Right hindlimb (tissue), 1 donor: ENCODE measurements around the gene CNOT2.
"Not testable (repeated sequence)": the region's sequence is repeated elsewhere in the genome, so short reads cannot be mapped to it uniquely, and the experiment has no call there.

Experiments
- DNase-seq: peaks from one replicate; pipeline ENCODE4 v3.0.0-alpha.2; 2018

Gene CNOT2

DNA sequence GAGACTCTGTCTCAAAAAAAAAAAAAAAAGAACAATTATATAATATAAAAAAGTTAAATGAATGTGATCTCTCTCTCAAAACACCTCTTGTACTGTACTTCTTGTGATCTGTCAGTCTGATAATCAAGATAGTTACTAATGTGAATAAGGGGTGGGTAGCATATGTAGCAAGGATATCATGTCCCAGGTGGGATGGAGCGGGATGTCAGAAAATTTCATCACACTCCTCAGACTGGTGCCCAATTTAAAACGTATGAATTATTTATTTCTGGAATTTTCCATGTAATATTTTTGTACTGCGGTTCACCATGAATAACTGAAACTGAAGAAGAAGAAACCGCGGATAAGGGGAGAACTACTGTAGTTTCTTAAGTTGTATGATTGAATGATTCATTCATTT, 11.0 kb downstream of the CNOT2 start:
- no peak for DNase-seq

DNA sequence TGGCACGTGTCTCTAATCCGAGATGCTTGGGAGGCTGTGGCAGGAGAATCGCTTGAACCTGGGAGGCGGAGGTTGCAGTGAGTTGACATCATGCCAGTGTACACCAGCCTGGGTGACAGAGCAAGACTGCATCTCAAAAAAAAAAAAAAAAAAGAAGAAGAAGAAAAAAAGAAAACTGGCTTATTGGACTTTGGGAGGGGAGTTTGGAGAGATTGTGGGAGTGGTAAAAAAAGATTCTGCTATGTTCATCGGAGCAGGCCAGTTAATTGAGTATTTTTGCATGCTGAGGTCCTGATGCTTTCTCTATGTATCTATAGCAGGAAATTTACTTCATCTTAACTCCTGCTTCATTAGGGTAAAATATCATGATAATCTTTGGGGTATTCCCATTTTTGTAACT, 11.6 kb downstream of the CNOT2 start:
- DNase-seq, result no peak

DNA sequence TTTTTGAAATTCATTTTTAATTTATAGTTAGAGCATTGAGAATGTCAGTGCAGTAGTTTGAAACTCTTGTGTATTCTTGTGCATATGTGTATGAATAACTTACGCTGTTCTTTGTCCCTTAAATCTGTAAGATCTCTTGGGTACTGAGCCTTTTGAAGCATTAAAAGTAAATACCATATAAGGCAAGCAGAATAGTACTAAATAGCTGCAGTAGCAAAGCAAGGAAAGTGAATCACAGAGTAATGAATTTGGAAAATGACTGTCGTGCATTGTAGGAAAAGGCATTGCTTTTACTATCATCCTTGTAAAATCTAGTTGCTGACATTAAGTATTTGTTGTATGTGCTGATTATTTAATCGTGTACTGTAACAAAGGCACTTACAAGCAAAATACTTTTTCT, 12.1 kb downstream of the CNOT2 start:
- no peak for DNase-seq

DNA sequence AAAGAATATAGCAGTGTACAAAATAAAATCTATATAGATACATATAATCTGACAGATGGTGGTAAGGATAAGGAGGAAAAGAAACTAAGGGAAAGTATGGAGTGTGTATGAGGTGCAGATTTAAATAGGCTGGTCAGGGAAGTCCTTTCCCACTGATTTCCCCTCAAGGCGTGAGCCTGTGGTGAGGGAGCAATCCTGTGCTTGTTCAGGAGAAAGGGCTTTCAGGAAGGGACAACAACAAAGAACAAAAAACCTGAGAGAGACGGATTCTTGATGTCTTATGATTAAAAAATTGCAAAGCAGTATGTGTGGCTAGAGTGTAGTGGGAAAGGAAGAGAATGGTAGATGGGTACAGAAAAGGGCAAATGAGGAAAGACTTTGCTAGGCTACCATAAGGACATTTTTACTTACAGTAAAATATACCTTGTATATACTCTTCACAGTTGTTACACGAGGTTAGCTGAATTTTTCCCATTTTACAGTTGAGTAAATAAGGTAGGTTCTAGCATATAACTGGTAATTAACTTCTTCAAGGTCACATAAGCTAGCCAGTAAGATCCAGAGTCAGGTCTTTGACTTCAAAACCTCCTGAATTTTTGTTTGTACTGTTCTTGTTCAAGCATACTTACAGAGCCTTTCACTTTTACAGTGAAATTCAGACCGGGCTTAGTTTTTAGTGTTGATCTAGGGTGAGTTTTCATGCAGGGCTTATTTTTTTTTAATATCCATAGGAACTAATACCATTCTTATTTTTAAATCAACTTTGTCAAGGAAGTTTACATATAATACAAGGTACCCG, 15.6 kb downstream of the CNOT2 start:
- DNase-seq, result no peak

DNA sequence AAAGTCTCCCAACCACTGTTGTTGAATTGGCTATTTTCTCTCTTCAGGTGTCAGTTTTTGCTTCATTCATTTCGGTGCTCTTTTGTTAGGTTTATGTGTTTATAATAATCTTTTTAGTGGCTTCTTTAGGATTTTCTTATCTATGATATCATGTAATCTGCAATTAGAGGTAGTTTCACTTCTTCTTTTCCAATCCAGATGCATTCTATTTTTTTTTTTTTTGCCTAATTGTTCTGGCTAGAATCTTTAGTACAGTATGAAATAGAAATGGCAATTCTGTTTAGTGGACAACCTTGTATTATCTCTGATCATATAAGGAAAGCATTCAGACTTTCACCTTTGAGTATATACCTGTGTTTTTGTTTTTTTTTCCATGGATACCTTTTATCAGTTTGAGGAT, 17.4 kb downstream of the CNOT2 start:
- no peak for DNase-seq

DNA sequence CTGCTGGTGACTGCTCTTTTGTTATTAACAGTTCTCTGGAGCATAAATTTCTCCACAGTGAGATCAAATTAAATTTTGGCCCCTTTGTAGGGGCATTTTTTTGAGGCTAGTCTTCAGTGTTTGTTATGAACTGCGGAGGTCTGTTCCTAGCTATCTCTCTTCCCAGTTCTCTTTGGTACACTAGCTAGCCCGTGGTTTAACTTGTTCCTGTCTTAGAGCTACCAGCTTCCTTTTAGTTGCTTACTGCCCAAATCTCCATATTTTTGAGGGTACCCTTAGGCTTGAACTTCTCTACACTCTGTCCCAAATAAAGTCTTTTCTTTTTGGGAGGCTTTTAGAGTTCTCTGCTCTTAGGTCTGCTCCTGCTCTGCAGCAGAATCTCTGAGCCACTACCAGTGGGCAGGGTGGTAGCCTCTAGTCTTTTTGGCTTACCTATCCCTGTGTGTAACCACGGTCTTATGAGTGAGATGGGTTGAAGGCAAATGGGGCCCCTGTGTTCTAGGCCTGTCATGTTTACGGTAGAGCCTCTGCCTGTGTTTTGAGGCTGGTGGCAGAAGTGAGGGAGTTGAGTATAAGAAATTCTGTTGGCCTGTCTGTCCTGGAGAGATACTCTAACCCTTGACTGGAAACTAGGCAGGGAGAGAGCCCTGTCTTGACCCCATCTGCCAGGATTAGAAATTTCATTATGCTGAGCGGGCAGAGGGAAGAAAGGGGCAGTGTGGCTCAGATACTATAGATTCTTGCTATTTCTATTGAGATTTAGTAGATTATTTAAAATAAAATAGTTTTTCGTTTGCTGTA, 21.0 kb downstream of the CNOT2 start:
- DNase-seq, result no peak

DNA sequence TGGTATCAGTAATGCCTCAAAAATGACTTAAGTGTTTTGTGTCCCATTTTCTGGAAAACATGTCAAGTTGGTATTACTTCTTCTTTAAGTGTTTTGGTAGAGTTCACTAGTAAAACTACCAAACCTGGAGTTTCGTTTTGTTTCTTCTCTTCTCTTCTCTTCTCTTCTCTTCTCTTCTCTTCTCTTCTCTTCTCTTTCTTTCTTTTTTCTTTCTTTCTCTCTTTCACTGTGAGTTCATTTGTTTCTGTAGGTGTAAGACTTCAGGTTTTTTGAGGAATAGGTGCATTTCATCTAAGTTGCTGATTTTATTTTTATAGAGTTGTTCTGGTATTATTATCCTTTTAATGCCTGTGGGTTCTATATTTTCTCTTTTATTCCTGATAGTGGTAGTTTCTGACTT, 21.9 kb downstream of the CNOT2 start:
- DNase-seq, result no peak

DNA sequence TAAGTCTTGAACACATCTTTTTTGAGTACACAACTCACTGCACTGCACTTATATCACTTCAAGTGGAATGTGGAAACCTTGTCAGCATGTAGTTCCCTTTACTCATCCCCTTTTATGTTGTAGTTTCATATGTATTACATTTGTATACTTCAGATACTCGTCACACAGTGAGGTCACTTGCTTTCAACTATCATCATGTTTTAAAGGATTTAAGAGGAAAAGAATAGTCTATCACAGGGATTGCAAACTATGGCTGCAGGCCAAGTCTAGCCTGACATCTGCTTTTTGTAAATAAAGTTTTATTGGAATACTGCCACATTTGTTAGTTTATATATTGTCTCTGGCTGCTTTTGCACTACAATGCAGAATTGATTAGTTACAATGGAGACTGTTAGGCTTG, 24.3 kb downstream of the CNOT2 start:
- DNase-seq, result no peak

DNA sequence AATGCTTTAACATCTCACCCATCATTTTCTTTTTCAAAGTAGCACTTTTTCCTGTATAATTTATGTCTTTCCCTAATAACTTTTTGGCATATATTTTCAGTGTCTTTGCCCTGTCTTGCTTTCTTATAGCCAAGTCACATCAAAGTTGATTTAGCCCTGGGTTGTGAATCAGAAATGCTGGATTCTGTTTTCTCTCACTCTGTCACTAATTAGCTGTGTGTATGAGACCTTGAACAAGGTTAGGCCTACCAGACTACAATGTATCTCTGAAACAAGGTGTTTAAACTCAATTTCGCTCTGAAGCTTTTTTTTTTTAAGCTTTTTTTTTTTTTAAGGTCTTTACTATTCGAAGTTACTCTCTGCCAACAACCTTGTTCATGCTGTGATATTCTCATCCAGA, 25.7 kb downstream of the CNOT2 start:
- DNase-seq, result no peak

DNA sequence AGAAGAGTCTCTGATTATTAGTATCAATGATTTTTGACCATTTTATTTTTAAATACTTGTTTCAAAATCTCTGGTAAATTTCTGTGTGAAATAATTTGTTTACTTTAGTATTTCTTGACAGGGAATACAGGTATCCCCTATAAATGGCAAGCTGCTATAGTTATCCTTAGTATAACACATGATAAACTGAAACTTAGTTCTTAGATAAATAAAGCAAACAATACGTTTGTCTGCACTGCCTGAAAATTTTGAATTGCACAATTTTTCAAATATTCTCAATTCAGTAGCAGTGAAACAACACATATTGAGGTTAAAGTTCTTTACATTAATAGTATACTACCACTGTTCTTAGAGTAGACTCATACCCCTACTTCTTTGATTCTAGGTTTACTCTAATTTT, 26.9 kb downstream of the CNOT2 start:
- DNase-seq, result no peak

DNA sequence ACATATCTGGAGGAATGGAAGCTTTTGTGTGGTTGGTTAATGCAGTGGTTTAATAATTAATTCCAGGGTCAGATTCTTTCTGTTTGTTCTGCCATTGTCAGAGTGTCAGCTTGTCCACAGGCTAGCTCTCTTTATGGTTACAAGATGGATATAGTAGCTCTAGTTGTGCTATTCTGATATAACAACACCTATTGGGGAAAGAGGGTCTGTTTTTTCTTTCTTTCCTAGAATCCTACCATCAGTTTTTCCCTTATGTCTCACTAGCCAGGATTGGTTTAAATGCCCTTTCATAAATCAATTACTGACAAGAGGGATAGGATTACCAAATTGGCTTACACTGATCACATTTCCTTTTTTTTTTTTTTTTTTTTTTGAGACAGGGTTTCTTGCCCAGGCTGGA, 27.8 kb downstream of the CNOT2 start:
- no peak for DNase-seq

DNA sequence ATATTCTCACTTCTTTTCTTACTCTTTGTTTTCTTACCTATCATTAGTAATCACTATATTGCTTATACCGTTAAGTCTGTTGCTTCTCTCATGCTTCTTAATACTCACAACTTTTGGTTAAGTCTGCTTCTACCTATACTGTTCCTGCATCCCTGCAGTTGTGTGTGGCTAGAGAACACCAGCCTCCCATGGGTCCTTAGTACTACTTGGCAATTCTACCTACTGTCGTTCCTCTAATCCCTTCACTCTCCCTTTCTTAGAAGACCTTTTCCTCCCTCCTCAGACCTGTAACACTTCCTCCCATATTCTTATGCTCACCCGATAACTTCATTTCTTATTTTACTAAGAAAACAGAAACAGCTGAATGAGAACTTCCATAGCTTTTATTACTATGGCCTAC, 29.3 kb downstream of the CNOT2 start:
- no peak for DNase-seq

DNA sequence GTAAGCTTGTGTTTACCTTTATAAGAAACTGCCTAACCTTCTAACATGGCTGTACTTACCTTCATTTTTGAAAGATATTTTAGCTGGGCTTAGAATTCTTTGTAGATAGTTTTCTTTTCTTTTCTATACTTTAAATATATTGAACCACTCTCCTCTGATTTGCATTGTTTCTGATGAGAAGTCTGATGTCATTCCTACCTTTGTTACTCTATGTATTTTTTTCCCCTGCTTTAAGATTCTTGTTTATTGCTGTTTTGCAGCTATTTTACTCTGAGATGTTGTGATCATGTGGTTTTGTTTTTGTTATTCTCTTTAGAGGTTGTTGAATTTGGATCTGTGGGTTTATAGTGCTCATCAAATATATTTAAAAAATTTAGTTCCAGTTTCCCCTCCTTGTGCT, 31.8 kb downstream of the CNOT2 start:
- no peak for DNase-seq

DNA sequence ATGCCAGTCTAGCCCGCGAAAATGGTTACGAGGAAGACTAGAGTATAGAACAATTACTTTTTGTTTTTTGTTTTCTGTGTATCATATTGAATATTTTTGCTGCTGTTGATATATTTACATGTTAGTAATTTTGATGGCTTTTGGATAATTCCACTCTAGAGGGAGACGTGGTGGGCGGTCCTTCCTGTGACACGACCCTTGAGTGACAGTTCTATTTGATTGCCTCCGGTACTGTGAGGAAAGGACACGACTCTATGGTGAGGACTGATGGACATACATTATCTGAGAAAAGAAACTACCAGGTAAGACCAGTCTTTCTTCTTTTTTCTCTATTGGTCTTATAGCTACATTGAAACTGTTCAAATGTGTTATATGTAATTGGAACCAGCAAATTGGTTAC, 34.7 kb downstream of the CNOT2 start:
- no peak for DNase-seq

DNA sequence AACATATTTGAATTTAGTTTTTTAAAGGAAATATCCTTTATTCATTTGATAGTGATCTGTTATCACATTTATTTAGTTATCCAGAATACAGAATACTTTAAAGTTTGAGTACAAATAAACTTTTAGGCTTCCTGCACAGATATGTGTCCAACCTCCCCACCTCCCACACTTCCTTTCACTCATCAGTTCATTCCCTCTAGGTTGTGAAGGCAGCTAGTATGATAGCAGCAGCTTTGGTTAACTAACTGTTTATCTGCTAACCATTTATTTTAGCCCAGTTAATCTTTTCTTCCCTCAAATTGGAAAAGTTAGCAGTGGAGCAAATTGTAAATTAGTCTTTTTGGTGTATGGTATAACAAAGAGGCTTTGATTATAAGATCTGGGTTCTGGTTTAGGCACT, 35.7 kb downstream of the CNOT2 start:
- no peak for DNase-seq

DNA sequence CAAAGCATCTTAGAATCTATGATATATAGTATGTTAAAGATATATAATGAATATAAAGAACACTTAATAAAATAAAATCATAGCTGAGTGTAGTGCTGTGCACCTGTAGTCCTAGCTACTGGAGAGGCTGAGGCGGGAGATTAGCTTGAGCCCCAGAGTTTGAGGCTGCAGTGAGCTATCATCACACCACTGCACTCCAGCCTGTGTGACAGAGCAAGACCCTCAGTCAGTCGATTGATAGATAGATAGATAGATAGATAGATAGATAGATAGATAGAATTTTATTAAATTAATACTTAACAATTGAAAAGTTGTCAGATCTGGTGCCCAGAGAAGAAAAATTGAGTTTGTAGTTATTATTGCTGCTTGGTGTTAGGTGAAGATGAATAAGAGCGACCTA, 40.0 kb downstream of the CNOT2 start:
- no peak for DNase-seq

DNA sequence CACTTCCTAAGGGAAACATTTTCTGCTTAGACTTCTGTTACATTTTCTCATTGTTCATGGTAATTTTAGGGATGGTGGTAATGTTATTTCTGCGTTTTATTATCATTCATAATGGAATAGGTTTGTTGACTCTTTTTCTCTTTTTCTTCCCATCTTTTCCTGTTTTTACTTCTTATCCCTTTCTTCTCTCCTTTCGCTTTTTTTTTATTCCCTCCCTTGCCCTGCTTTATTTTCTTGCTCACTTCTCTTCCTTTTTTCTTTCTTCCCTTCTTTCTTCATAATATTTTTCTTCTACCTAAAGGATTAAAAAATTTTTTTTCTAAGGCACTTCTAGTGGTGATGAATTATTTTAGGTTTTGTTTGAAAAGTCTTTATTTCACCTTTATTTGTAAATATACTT, 45.6 kb downstream of the CNOT2 start:
- no peak for DNase-seq

DNA sequence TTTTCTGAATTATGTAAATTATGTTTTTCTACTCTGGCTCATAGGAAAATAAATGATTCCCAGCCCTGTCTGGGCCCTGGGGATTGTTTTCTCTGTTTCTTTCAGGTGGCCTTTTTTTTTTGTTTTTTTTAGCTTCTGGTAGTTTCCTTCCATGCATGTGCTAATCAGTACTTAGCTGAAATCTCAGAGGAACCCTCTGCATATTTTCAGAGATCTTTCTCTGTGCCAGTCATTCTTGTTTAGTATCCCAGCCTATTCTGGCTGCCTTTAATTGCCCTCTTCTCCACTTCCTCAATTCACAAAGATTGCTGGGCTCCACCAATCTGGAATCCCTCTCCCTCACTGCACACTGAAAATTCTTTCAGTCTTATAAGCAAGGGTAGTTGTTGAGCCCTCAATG, 46.9 kb downstream of the CNOT2 start:
- no peak for DNase-seq

DNA sequence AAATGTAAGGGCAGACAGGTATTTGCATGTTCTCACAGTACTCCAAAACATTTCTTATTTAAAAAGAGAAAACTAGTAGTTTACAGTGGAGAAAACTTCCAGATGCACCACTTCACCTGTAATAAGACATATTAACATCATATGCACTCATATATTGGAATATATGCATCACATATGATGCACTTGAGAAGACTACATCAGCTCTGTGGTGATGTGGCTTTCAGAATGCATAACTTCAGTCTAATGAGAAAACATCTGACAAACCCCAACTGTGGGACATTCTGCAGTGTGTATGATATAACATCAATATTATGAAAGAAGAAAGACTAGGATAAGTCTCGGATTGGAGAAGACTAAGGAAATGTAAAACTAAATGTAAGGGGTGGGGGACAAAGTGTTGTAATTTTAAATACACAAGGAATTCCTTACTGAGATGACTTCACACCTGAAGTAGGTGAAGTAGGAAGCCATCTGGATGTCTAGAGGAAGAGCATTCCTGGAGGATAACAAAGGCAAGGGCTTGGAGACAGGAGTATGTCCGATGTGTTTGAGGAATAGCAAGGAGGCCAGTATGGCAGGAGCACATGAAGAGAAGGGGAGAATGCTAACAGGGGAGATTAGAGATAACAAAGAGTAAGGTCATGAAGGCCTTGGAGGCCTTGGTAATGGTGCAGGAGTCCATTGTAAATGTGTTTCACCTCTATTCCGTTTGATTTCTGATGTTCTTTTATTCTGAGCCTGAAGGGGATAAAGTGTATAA, 49.0 kb downstream of the CNOT2 start:
- no peak for DNase-seq

DNA sequence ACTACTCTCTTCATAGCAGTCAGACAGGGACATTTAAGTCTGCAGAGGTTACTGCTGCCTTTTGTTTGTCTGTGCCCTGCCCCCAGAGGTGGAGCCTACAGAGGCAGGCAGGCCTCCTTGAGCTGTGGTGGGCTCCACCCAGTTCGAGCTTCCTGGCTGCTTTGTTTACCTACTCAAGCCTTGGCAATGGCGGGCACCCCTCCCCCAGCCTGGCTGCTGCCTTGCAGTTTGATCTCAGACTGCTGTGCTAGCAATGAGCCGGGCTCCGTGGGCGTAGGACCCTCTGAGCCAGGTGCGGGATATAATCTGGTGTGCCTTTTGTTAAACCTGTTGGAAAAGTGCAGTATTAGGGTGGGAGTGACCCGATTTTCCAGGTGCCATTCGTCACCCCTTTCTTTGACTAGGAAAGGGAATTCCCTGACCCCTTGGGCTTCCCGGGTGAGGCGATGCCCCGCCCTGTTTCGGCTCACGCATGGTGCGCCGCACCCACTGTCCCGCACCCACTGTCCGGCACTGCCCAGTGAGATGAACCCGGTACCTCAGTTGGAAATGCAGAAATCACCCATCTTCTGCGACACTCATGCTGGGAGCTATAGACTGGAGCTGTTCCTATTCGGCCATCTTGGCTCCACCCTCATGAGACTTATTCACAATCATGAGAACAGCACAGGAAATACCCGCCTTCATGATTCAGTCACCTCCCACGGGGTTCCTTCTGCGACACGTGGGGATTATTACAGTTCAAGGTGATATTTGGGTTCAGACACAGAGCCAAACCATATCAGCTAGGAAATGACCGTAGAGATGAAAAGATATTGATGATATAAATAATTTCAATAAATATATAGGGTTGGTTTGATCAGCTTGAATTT, 61.7 kb downstream of the CNOT2 start:
- DNase-seq, result not testable (repeated sequence)

DNA sequence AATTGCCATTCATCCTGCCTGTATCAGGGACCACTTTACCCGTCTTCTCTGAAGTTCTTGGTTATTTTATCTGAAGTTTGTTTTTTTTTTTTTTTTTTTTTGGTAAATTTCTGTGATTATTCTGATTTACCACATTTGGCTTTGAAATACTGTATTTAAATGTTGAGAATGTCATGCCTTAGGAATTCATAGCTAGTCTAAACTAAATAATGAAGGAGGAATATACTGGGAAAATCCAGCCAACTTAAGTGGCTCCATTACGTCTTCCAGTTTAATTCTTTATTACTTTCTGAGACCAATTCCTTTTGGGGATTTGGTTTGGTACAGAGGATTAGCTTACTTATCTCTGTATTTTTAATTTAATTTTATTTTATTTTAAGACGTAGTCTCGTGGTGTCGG, 62.6 kb downstream of the CNOT2 start:
- DNase-seq, result no peak

DNA sequence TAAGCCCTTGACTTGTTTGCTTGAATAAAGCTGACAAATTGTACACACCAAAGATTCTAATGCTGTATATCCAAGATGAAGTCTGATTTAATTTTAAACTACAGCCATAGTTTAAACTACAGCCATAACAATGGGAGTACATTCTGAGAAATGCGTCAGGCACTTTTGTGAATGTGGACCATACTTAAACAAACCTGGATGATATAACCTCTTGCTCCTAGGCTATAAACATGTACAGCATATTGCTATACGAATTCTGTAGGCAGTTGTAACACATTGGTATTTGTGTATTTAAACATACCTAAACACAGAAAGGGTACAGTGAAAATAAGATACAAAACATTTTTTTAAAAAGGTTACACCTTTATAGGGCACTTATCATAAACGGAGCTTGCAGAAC, 63.4 kb downstream of the CNOT2 start:
- no peak for DNase-seq

DNA sequence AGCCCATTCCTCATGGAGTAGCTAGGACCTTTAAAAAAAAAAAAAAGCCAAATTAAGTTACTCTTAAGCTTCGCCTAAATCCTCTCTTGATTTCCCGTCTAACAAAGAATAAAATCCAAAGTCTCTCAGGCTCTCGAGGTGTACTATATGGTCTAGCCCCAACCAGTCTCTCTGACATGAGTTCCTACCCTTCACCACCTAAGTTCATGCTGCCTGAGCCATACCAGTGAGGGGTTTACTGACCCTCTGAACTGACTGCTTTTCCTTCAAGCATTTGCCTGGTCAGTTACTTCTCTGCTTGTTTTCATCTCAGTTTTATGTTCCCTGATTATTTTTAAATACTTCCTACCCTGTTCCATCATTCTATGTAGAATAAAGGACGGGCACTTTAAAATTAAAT, 64.6 kb downstream of the CNOT2 start:
- DNase-seq, result no peak
